Measurements from ENCODE around the gene GANC. TPM values are rescaled to one million over a fixed set of nuclear protein-coding genes. Genes with fewer than 3 reads are reported as not detected.

The GANC gene
- total RNA-seq, 1 experiment from 2014 or later: 15.8 TPM

DNA sequence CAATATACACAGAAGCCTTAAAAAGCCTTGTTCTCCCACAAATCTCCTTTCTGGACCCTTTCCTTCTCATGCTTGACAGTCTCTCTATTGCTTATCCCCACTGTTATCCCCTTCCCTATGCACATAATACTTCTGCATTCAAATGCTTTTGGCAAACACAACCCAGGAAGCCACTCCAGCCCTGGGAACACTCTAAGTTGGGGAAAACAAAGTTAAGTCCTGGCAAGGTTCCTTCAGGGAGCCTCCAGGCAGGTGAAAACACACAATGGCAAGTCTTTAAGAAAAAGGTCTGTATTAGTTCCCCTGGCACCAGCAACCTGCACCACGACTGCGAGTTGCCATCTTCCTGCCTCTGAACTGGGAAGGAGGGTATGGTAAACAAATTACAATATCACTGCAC lies 19.7 kb upstream of the GANC start:
- H2BK20ac ChIP-seq (ENCODE audit: low read depth, low read length, poor library complexity, severe bottlenecking): no peak overlapping the region
- no peaks in the 10 kb centered on the region for H3K4me1 ChIP-seq (ENCODE audit: insufficient read depth, low read length)
- H3K23me2 ChIP-seq (ENCODE audit: insufficient read length, low read depth, low read length, poor library complexity, severe bottlenecking): no peaks in the 10 kb centered on the region
- WGBS (ENCODE audit: extremely low coverage, insufficient read length, low lambda C conversion rate): no CpG with 5 or more reads among the region's 2 CpGs
- Mint-ChIP-seq H3K9me3 (peaks cover 61 to 66% of the 10 kb centered on the region in 2 experiments), H3K27me3 (ENCODE audit: low read depth) (no peaks in the 10 kb centered on the region; the same call in 1 of the 2 replicates), H3K36me3 (ENCODE audit: insufficient read depth in 1 of 3, low read depth in 3 of 3) (peaks cover 68 to 92% (median 84%) of the 10 kb centered on the region in 3 experiments), H3K4me1 (no peaks in the 10 kb centered on the region), H3K27ac (no peak overlapping the region), H3K4me3 (no peak overlapping the region)
- H3K9ac ChIP-seq (ENCODE audit: extremely low read depth, insufficient read length, low read length): no peak overlapping the region
- H3K56ac ChIP-seq (ENCODE audit: insufficient read length, low read depth, low read length): no peak overlapping the region
- H3K27ac ChIP-seq (ENCODE audit: insufficient read length, low read depth, low read length): no peak overlapping the region
- H3K4ac ChIP-seq (ENCODE audit: low read depth, low read length): no peak overlapping the region
- no peak overlapping the region for H3K4me2 ChIP-seq (ENCODE audit: insufficient read depth, insufficient read length, low read length)
- no peak overlapping the region for H3T11ph ChIP-seq (ENCODE audit: low read length)
- H3K14ac ChIP-seq (ENCODE audit: insufficient read depth, low read length): no peak overlapping the region
- H4K20me1 ChIP-seq (ENCODE audit: control insufficient read depth, insufficient read depth, insufficient read length): no peaks in the 10 kb centered on the region
- H2BK12ac ChIP-seq (ENCODE audit: insufficient read length, low read depth, low read length): no peak overlapping the region
- no peak for DNase-seq
- no peak overlapping the region for H4K8ac ChIP-seq (replicated peaks; ENCODE audit: insufficient read length, low read depth, low read length)
- H2BK120ac ChIP-seq (ENCODE audit: low read depth, low read length, poor library complexity, severe bottlenecking): no peak overlapping the region
- H3K18ac ChIP-seq (ENCODE audit: insufficient read length, low read depth, low read length): no peak overlapping the region
- H3K79me1 ChIP-seq (ENCODE audit: insufficient read depth, low read depth, low read length, poor library complexity, severe bottlenecking): peaks cover 3% of the 10 kb centered on the region
- H2BK15ac ChIP-seq (ENCODE audit: low read depth, low read length): no peak overlapping the region
- no peak overlapping the region for H4K91ac ChIP-seq (ENCODE audit: insufficient read length, low read depth, low read length)
- H4K5ac ChIP-seq (ENCODE audit: insufficient read length, low read depth, low read length): no peak overlapping the region
- H2BK5ac ChIP-seq (ENCODE audit: insufficient read length, low read length): no peak overlapping the region
- H3K27me3 ChIP-seq (ENCODE audit: insufficient read depth, low read length): no peaks in the 10 kb centered on the region
- H3K23ac ChIP-seq (ENCODE audit: insufficient read length, low read depth, low read length): no peak overlapping the region
- H3K79me2 ChIP-seq (ENCODE audit: insufficient read depth, low read length): no peaks in the 10 kb centered on the region
- TF ChIP-seq, protein P1, sequence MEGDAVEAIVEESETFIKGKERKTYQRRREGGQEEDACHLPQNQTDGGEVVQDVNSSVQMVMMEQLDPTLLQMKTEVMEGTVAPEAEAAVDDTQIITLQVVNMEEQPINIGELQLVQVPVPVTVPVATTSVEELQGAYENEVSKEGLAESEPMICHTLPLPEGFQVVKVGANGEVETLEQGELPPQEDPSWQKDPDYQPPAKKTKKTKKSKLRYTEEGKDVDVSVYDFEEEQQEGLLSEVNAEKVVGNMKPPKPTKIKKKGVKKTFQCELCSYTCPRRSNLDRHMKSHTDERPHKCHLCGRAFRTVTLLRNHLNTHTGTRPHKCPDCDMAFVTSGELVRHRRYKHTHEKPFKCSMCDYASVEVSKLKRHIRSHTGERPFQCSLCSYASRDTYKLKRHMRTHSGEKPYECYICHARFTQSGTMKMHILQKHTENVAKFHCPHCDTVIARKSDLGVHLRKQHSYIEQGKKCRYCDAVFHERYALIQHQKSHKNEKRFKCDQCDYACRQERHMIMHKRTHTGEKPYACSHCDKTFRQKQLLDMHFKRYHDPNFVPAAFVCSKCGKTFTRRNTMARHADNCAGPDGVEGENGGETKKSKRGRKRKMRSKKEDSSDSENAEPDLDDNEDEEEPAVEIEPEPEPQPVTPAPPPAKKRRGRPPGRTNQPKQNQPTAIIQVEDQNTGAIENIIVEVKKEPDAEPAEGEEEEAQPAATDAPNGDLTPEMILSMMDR (conservative IDR thresholded peaks at IDR 0.05): no peak
- peaks cover 23% of the 10 kb centered on the region for H3K9me3 ChIP-seq (ENCODE audit: control insufficient read depth, low read depth, low read length)
- no peak overlapping the region for H2AFZ ChIP-seq (ENCODE audit: low read length)
- no peak overlapping the region for H2AK5ac ChIP-seq (ENCODE audit: insufficient read length, low read length)
